ENCODE measurements around the gene CC2D2A. TPM values are rescaled to one million over a fixed set of nuclear protein-coding genes. Genes with fewer than 3 reads are reported as not detected.

Gene CC2D2A
- total and polyA plus RNA-seq, 10 of the 15 experiments (the other 5 are each of a cell fraction or from before 2014, with no cell fraction given): 0.04 to 1.1 (median 0.26) TPM

GRCh38 chr4:15638418-15638817, 168.7 kb downstream of the CC2D2A start:
- H2AFZ ChIP-seq (ENCODE audit: control insufficient read depth, low read depth, low read length): no peak overlapping the region
- CTCF ChIA-PET: interaction anchor here (0.6 to 2.0 kb wide), 4 partner anchors 9 to 197 kb away, joined by 3 to 6 read pairs (median 4); no protein-coding TSS in a partner anchor
- DNase-seq (ENCODE audit: low read depth, low spot score) (no peak), ATAC-seq (no peak), FAIRE-seq (no peak)
- H3K79me2 ChIP-seq (ENCODE audit: control insufficient read depth, insufficient read depth, low read length): no peaks in the 10 kb centered on the region; the same call in 1 of the 2 replicates
- H3K27ac ChIP-seq (ENCODE audit: control insufficient read depth, insufficient read depth): no peak overlapping the region
- RAD21 ChIA-PET (ENCODE audit: unreplicated experiment): interaction anchor here (1.4 kb wide), 1 partner anchor 16 kb away, joined by 4 read pairs; no protein-coding TSS in a partner anchor
- no peaks in the 10 kb centered on the region for H4K20me1 ChIP-seq (ENCODE audit: control insufficient read depth, insufficient read depth)
- POLR2A ChIA-PET: no interaction called here
- no TSS peak for BruUV-seq (replicated peaks)
- intact Hi-C loops (cut with micrococcal nuclease; ENCODE audit: unreplicated experiment) (no loop called here), in situ Hi-C loops (cut with MboI) (no loop called here)
- no peaks in the 10 kb centered on the region; the same call in 2 of the 3 replicates for H3K9me3 ChIP-seq (replicated peaks; ENCODE audit: control insufficient read depth, insufficient read depth, low read length)
- H3K4me2 ChIP-seq (ENCODE audit: control insufficient read depth, insufficient read depth): no peak overlapping the region
- H3K9ac ChIP-seq (ENCODE audit: control insufficient read depth, insufficient read depth, low read length): no peak overlapping the region
- H3K4me1 ChIP-seq (ENCODE audit: control insufficient read depth, insufficient read depth, low read length): no peaks in the 10 kb centered on the region
- TF ChIP-seq MEF2B (IDR thresholded peaks at IDR 0.05; ENCODE audit: partially characterized antibody, poor library complexity, severe bottlenecking) (no peak), GABPA (IDR thresholded peaks at IDR 0.05; ENCODE audit: low read depth) (no peak), SKIL (IDR thresholded peaks at IDR 0.05; ENCODE audit: low read depth, poor library complexity, severe bottlenecking) (no peak), ZNF687 (IDR thresholded peaks at IDR 0.05) (no peak), NR2C1 (IDR thresholded peaks at IDR 0.05) (no peak), POU2F2 (IDR thresholded peaks at IDR 0.05; ENCODE audit: borderline replicate concordance, low read depth, low read length) (no peak), SUPT20H (IDR thresholded peaks at IDR 0.05; ENCODE audit: borderline replicate concordance, control insufficient read depth, low read depth, low read length) (no peak), ZNF217 (IDR thresholded peaks at IDR 0.05) (no peak), E4F1 (IDR thresholded peaks at IDR 0.05; ENCODE audit: borderline replicate concordance, partially characterized antibody) (no peak)
- WGBS (ENCODE audit: insufficient coverage, insufficient replicate concordance, low lambda C conversion rate, missing lambda C conversion rate): over 99% methylated on average over 6 of the region's 6 CpGs
- peaks cover 2 to 25% of the 10 kb centered on the region in 2 experiments; a peak in 3 of 4 replicates for H3K36me3 ChIP-seq (ENCODE audit: control insufficient read depth in 2 of 2, insufficient read depth in 2 of 2, low read length in 1 of 2)
- no peak overlapping the region for H3K4me3 ChIP-seq
- SMC1A ChIA-PET (ENCODE audit: uncharacterized antibody, unreplicated experiment): interaction anchor here (1.3 kb wide), 1 partner anchor 14 kb away, joined by 3 read pairs; no protein-coding TSS in a partner anchor
- H3K27me3 ChIP-seq (replicated peaks in 1 of 2; ENCODE audit: control insufficient read depth in 2 of 2, insufficient read depth in 2 of 2, low read length in 1 of 2): no peaks in the 10 kb centered on the region

Measured in GM12878 (cell line).